T-helper 1 cell treated with Interleukin-12 subunit alpha and Interleukin-12 subunit beta and Interleukin-4 antibody, amounts not matched to agents 30 ng/mL and 1 ng/mL, for 36 hours (primary cell): ENCODE data around the gene BACE2. TPM values are rescaled to one million over a fixed set of nuclear protein-coding genes. Genes with fewer than 3 reads are reported as not detected.
"Not testable (repeated sequence)": the region's sequence is repeated elsewhere in the genome, so short reads cannot be mapped to it uniquely, and the experiment has no call there.

Experiments used
- intact Hi-C: fragments of 100-400 bp; cut with micrococcal nuclease; formaldehyde crosslinking; loops from one replicate; pipeline ENCODE4 v1.15.1; 2024
- total RNA-seq: library from RNA; stranded (reverse); gene quantifications from 2 replicates; pipeline ENCODE4 v1.2.3, GENCODE V29; 2022

The BACE2 gene
- total RNA-seq, 1 donor from 2014 or later = 1.2 TPM

- intact Hi-C loops = no loop called here
Observed at GRCh38 chr21:41182547-41182946, 14.6 kb downstream of the BACE2 start.

- intact Hi-C loops = no loop called here
Observed at GRCh38 chr21:41183575-41183974, 15.6 kb downstream of the BACE2 start.

GRCh38 chr21:41185802-41186201 is 17.8 kb downstream of the BACE2 start:
- intact Hi-C loops = no loop called here

- intact Hi-C loops = no loop called here
Observed at GRCh38 chr21:41186755-41187536, 19.0 kb downstream of the BACE2 start.

GRCh38 chr21:41187537-41188025 is 19.6 kb downstream of the BACE2 start:
- intact Hi-C loops = no loop called here

- intact Hi-C loops = no loop called here
Observed at GRCh38 chr21:41188486-41189149, 20.7 kb downstream of the BACE2 start.

- intact Hi-C loops = no loop called here
Observed at GRCh38 chr21:41189150-41189745, 21.3 kb downstream of the BACE2 start.

- intact Hi-C loops = not testable (repeated sequence)
Observed at GRCh38 chr21:41192552-41192951, 24.6 kb downstream of the BACE2 start.

GRCh38 chr21:41195311-41195710 is 27.4 kb downstream of the BACE2 start:
- intact Hi-C loops = no loop called here

GRCh38 chr21:41196993-41197392 is 29.0 kb downstream of the BACE2 start:
- intact Hi-C loops = no loop called here

- intact Hi-C loops = no loop called here
Observed at GRCh38 chr21:41197582-41197981, 29.6 kb downstream of the BACE2 start.

- intact Hi-C loops = not testable (repeated sequence)
Observed at GRCh38 chr21:41198647-41199046, 30.7 kb downstream of the BACE2 start.

GRCh38 chr21:41199123-41199522 is 31.2 kb downstream of the BACE2 start:
- intact Hi-C loops = no loop called here

GRCh38 chr21:41199588-41199987 is 31.6 kb downstream of the BACE2 start:
- intact Hi-C loops = no loop called here

- intact Hi-C loops = no loop called here
Observed at GRCh38 chr21:41201385-41201784, 33.4 kb downstream of the BACE2 start.

- intact Hi-C loops = no loop called here
Observed at GRCh38 chr21:41204736-41205135, 36.8 kb downstream of the BACE2 start.

- intact Hi-C loops = no loop called here
Observed at GRCh38 chr21:41207401-41208375, 39.7 kb downstream of the BACE2 start.

- intact Hi-C loops = no loop called here
Observed at GRCh38 chr21:41208376-41208763, 40.4 kb downstream of the BACE2 start.

- intact Hi-C loops = no loop called here
Observed at GRCh38 chr21:41209016-41209619, 41.2 kb downstream of the BACE2 start.

GRCh38 chr21:41210426-41211059 is 42.6 kb downstream of the BACE2 start:
- intact Hi-C loops = no loop called here
